Neutrophil (primary cell): ENCODE results near the gene ABCB11.
A peak's percentile ranks its signal among the peaks of the same experiment; 100 is the strongest.
"Not testable (repeated sequence)": the region's sequence is repeated elsewhere in the genome, so short reads cannot be mapped to it uniquely, and the experiment has no call there.

Experiments
- H3K27ac ChIP-seq: fragments of 200-600 bp; sonication (generic); 2 replicates; pipeline ENCODE4 v1.5.1; 2016; ENCODE audit warnings: mild to moderate bottlenecking, moderate library complexity
- H3K27me3 ChIP-seq: fragments of 200-600 bp; sonication (generic); 2 replicates; pipeline ENCODE4 v1.6.0; 2016; ENCODE audit warnings: mild to moderate bottlenecking
- H3K36me3 ChIP-seq: fragments of 200-600 bp; sonication (generic); 2 replicates; pipeline ENCODE4 v1.5.1; 2017
- H3K4me1 ChIP-seq, 2 experiments: fragments of 200-600 bp in 1 of 2; sonication (generic) in 1 of 2; 1 replicate in 1 of 2; 2 replicates in 1 of 2; pipeline versions ENCODE4 v1.5.1 to v1.6.1; 2013 to 2016; ENCODE audit warnings: low read depth in 1 of 2, low read length in 1 of 2, mild to moderate bottlenecking in 1 of 2, moderate library complexity in 1 of 2; ENCODE audit not compliant: control insufficient read depth in 1 of 2, insufficient read depth in 1 of 2
- H3K4me3 ChIP-seq, 2 experiments: fragments of 200-600 bp in 1 of 2; sonication (generic) in 1 of 2; 1 replicate in 1 of 2; 2 replicates in 1 of 2; pipeline ENCODE4 v1.5.1; 2013 to 2016; ENCODE audit warnings: low read depth in 1 of 2, low read length in 1 of 2, mild to moderate bottlenecking in 1 of 2, moderate library complexity in 1 of 2
- H3K9me3 ChIP-seq: fragments of 200-600 bp; sonication (generic); 2 replicates; pipeline ENCODE4 v1.5.1; 2016
- CTCF ChIP-seq: fragments of 200-600 bp; sonication (generic); IDR thresholded peaks from 2 replicates; pipeline ENCODE4 v1.5.1; 2016; ENCODE audit warnings: antibody characterized with exemption

The ABCB11 gene

GRCh38 chr2:168890006-168890782 is 140.9 kb downstream of the ABCB11 start, which contains the start of gene SPC25:
SPC25 (minus strand) TSS chr2:168890430; CDS start chr2:168889519, 911 bp downstream.
- H3K36me3 ChIP-seq: peaks cover 3% of the 10 kb centered on the region
- peak; percentile 24 for TF ChIP-seq CTCF
- H3K4me3 ChIP-seq: peak within 1 kb of the TSS; percentile 59 to 63
- no peaks in the 10 kb centered on the region for H3K9me3 ChIP-seq
- H3K27ac ChIP-seq: no peak within 1 kb of the TSS
- peaks cover 6% of the 10 kb centered on the region for H3K27me3 ChIP-seq
- peaks cover 13 to 15% of the 10 kb centered on the region in 2 experiments for H3K4me1 ChIP-seq

- no peak overlapping the region for H3K27ac ChIP-seq
- no peaks in the 10 kb centered on the region for H3K9me3 ChIP-seq
- TF ChIP-seq CTCF: no peak
Measured at GRCh38 chr2:168889635-168890005, 141.5 kb downstream of the ABCB11 start.

GRCh38 chr2:168884975-168885374 is 146.1 kb downstream of the ABCB11 start:
- Histone ChIP-seq H3K27me3 (no peaks in the 10 kb centered on the region), H3K9me3 (no peaks in the 10 kb centered on the region), H3K4me1 (peaks cover 5 to 6% of the 10 kb centered on the region in 2 experiments), H3K36me3 (peaks cover 6% of the 10 kb centered on the region), H3K27ac (no peak overlapping the region), H3K4me3 (no peak overlapping the region)
- TF ChIP-seq CTCF: no peak

More at GRCh38 chr2:168889635-168890005, 141.5 kb downstream of the ABCB11 start:
- peaks cover 6% of the 10 kb centered on the region for H3K36me3 ChIP-seq
- H3K4me1 ChIP-seq: peaks cover 13 to 15% of the 10 kb centered on the region in 2 experiments
- peak overlapping the region; percentile 59 to 63 for H3K4me3 ChIP-seq
- peaks cover 6% of the 10 kb centered on the region for H3K27me3 ChIP-seq

GRCh38 chr2:168882163-168882562 is 149.0 kb downstream of the ABCB11 start:
- peaks cover 12% of the 10 kb centered on the region for H3K36me3 ChIP-seq
- not testable (repeated sequence) for H3K9me3 ChIP-seq, H3K4me1 ChIP-seq, H3K4me3 ChIP-seq, H3K27me3 ChIP-seq, H3K27ac ChIP-seq

- no peaks in the 10 kb centered on the region for H3K27me3 ChIP-seq
- no peaks in the 10 kb centered on the region for H3K9me3 ChIP-seq
- peaks cover 27% of the 10 kb centered on the region for H3K36me3 ChIP-seq
- H3K4me3 ChIP-seq: no peak overlapping the region
- H3K27ac ChIP-seq: no peak overlapping the region
- H3K4me1 ChIP-seq: no peaks in the 10 kb centered on the region
- TF ChIP-seq CTCF: no peak
Measured at GRCh38 chr2:168874368-168875054, 156.6 kb downstream of the ABCB11 start.

- not testable (repeated sequence) for H3K4me3 ChIP-seq, H3K27me3 ChIP-seq, H3K27ac ChIP-seq, H3K4me1 ChIP-seq, H3K9me3 ChIP-seq
- H3K36me3 ChIP-seq: peaks cover 21% of the 10 kb centered on the region
Measured at GRCh38 chr2:168870824-168871223, 160.3 kb downstream of the ABCB11 start.
